Panc1 (cell line): Measurements from ENCODE around the gene EMP2. TPM values are rescaled to one million over a fixed set of nuclear protein-coding genes. Genes with fewer than 3 reads are reported as not detected.

Experiments
- ATAC-seq: fragments of 200-7000 bp; cut with Tn5 transposase; 2 replicates; pipeline ENCODE4 v1.9.1; 2020; ENCODE audit warnings: mild to moderate bottlenecking, moderate library complexity
- BruUV-seq: library from RNA; stranded (reverse); fragments of 400-500 nt; replicated peaks from 2 replicates; lab custom pipeline; 2021; lab: Mats Ljungman, UMichigan
- CTCF ChIA-PET: fragments of 300-600 bp; sonication (Branson Sonifier 250); formaldehyde crosslinking; loops from one replicate; lab custom pipeline; 2022; ENCODE audit warnings: antibody characterized with exemption; lab: Charles Lee
- POLR2A ChIA-PET: fragments of 300-600 bp; sonication (Branson Sonifier 250); formaldehyde crosslinking; loops from one replicate; lab custom pipeline; 2022; ENCODE audit warnings: antibody characterized with exemption; lab: Charles Lee
- DNase-seq: peaks from one replicate; pipeline ENCODE4 v3.0.0-alpha.2; 2010; ENCODE audit warnings: low read depth, low spot score
- H3K27ac ChIP-seq: 2 replicates; pipeline ENCODE4 v1.5.1; 2011; ENCODE audit warnings: mild to moderate bottlenecking, low read length, inconsistent platforms
- H3K27me3 ChIP-seq: fragments of 200-500 bp; sonication (Bioruptor generic); 2 replicates; pipeline ENCODE4 v1.6.0; 2014; ENCODE audit warnings: low read length, inconsistent platforms; ENCODE audit not compliant: control insufficient read depth, insufficient read depth
- H3K36me3 ChIP-seq: fragments of 200-500 bp; sonication (Bioruptor generic); 2 replicates; pipeline ENCODE4 v1.5.1; 2014; ENCODE audit warnings: inconsistent platforms, mild to moderate bottlenecking, low read length, moderate library complexity; ENCODE audit not compliant: control insufficient read depth, insufficient read depth
- H3K4me1 ChIP-seq: 2 replicates; pipeline ENCODE4 v1.5.1; 2011; ENCODE audit warnings: inconsistent platforms, mild to moderate bottlenecking, low read length, moderate library complexity; ENCODE audit not compliant: control insufficient read depth, insufficient read depth
- H3K4me3 ChIP-seq, 2 experiments: 2 replicates each; pipeline ENCODE4 v1.5.1; 2011 to 2012; ENCODE audit warnings: low read depth in 2 of 2, low read length in 2 of 2, mild to moderate bottlenecking in 2 of 2, inconsistent platforms in 1 of 2, moderate library complexity in 1 of 2
- H3K9me3 ChIP-seq: fragments of 200-500 bp; sonication (Bioruptor generic); 2 replicates; pipeline ENCODE4 v1.5.1; 2014; ENCODE audit warnings: low read depth, mild to moderate bottlenecking, inconsistent platforms, low read length, moderate library complexity; ENCODE audit not compliant: control insufficient read depth, insufficient read depth
- CTCF ChIP-seq: fragments of 450-650 bp; IDR thresholded peaks from 2 replicates; pipeline ENCODE4 v1.5.1; 2017; ENCODE audit warnings: mild to moderate bottlenecking
- POLR2AphosphoS5 ChIP-seq: IDR thresholded peaks from 2 replicates; pipeline ENCODE4 v1.6.1; 2012; ENCODE audit warnings: mild to moderate bottlenecking, low read depth, low read length, moderate library complexity
- REST ChIP-seq, 2 experiments: IDR thresholded peaks; 2 replicates each; pipeline ENCODE4 v1.6.1; 2011 to 2012; ENCODE audit warnings: low read depth in 2 of 2, control low read depth in 1 of 2, low read length in 1 of 2, mild to moderate bottlenecking in 1 of 2, moderate library complexity in 1 of 2; ENCODE audit not compliant: insufficient read depth in 1 of 2
- SIN3A ChIP-seq: IDR thresholded peaks from 2 replicates; pipeline ENCODE4 v1.6.1; 2012; ENCODE audit warnings: low read depth, mild to moderate bottlenecking, low read length, moderate library complexity, borderline replicate concordance; ENCODE audit not compliant: insufficient read depth
- TCF7L2 ChIP-seq: IDR thresholded peaks from 2 replicates; pipeline ENCODE4 v1.6.1; 2011; ENCODE audit warnings: mild to moderate bottlenecking, low read depth, low read length, inconsistent platforms
- in situ Hi-C: cut with HindIII; loops from 2 replicates; pipeline ENCODE4 v1.10.0; 2016; ENCODE audit warnings: low sequenced_read_pairs, low pct_unique_long_range_greater_than_20kb
- intact Hi-C: fragments of 100-400 bp; cut with micrococcal nuclease; formaldehyde crosslinking; loops from one replicate; pipeline ENCODE4 v1.10.0; 2022; ENCODE audit not compliant: unreplicated experiment
- total RNA-seq: library from RNA; stranded (reverse); gene quantifications from one replicate; pipeline ENCODE4 v1.2.1, GENCODE V29; 2021; ENCODE audit not compliant: unreplicated experiment

EMP2 gene
- total RNA-seq, 1 experiment from 2014 or later = 13.8 TPM

- ChIA-PET POLR2A (no interaction called here), CTCF (no interaction called here)
- ATAC-seq (no peak), DNase-seq (no peak)
- no peaks in the 10 kb centered on the region for H3K9me3 ChIP-seq
- H3K4me1 ChIP-seq = peaks cover 4% of the 10 kb centered on the region; the same call in 1 of the 2 replicates
- intact Hi-C loops (no loop called here), in situ Hi-C loops (no loop called here)
- H3K27me3 ChIP-seq = no peaks in the 10 kb centered on the region
- no peak overlapping the region for H3K27ac ChIP-seq
- no TSS peak for BruUV-seq
- H3K4me3 ChIP-seq = no peak overlapping the region
- H3K36me3 ChIP-seq = no peaks in the 10 kb centered on the region
- TF ChIP-seq REST (IDR thresholded peaks at IDR 0.05; ENCODE audit: insufficient read depth in 1 of 2, low read depth in 2 of 2, low read length in 1 of 2) (no peak), SIN3A (no peak), CTCF (no peak), TCF7L2 (no peak), POLR2AphosphoS5 (no peak)
Observed at GRCh38 chr16:10620120-10620519, 39.7 kb upstream of the EMP2 start.

- CTCF ChIA-PET = no interaction called here
- Histone ChIP-seq H3K9me3 (no peaks in the 10 kb centered on the region), H3K27ac (no peak overlapping the region), H3K4me1 (peaks cover 4% of the 10 kb centered on the region; the same call in 1 of the 2 replicates), H3K36me3 (no peaks in the 10 kb centered on the region), H3K4me3 (no peak overlapping the region), H3K27me3 (no peaks in the 10 kb centered on the region)
- BruUV-seq = no TSS peak
- in situ Hi-C loops (no loop called here), intact Hi-C loops (no loop called here)
- no peak for TF ChIP-seq SIN3A
- TF ChIP-seq REST (IDR thresholded peaks at IDR 0.05; ENCODE audit: insufficient read depth in 1 of 2, low read depth in 2 of 2, low read length in 1 of 2) = no peak
- no peak for TF ChIP-seq POLR2AphosphoS5
- POLR2A ChIA-PET = no interaction called here
- DNase-seq (no peak), ATAC-seq (no peak)
Observed at GRCh38 chr16:10619271-10619849, 39.0 kb upstream of the EMP2 start.
